Ascending aorta (tissue), 2 donors: ENCODE data around the gene MEGF10. TPM values are rescaled to one million over a fixed set of nuclear protein-coding genes. Genes with fewer than 3 reads are reported as not detected.

Experiments
- DNase-seq, 2 donors: peaks; one replicate each; pipeline ENCODE4 v3.0.0-alpha.2; 2019; ENCODE audit warnings: low spot score in 2 of 2
- H3K27ac ChIP-seq, 2 donors: fragments of 200-600 bp; sonication (generic); one replicate each; pipeline ENCODE4 v1.5.1; 2016 to 2017; ENCODE audit warnings: mild to moderate bottlenecking in 1 of 2
- H3K27me3 ChIP-seq: fragments of 200-600 bp; sonication (generic); one replicate; pipeline ENCODE4 v1.5.1; 2017
- H3K36me3 ChIP-seq, 2 donors: fragments of 200-600 bp; sonication (generic); one replicate each; pipeline ENCODE4 v1.5.1; 2016
- H3K4me1 ChIP-seq, 2 donors: fragments of 200-600 bp; sonication (generic); one replicate each; pipeline ENCODE4 v1.5.1; 2016 to 2017; ENCODE audit warnings: mild to moderate bottlenecking in 1 of 2
- H3K4me3 ChIP-seq, 2 donors: fragments of 200-600 bp; sonication (generic); one replicate each; pipeline ENCODE4 v1.5.1; 2016 to 2017; ENCODE audit warnings: mild to moderate bottlenecking in 1 of 2
- H3K9me3 ChIP-seq, 2 donors: fragments of 200-600 bp; sonication (generic); one replicate each; pipeline ENCODE4 v1.5.1; 2016
- intact Hi-C: fragments of 100-400 bp; cut with DNase I; formaldehyde crosslinking; loops from one replicate; pipeline ENCODE4 v1.15.1; 2023
- total RNA-seq: library from RNA; depleted of rRNA; stranded (reverse); fragments of >200 nt; gene quantifications from one replicate; pipeline ENCODE4 v1.1.0, GENCODE V29; 2016
- TF ChIP-seq, protein P1 (sequence below), 3 experiments: fragments of 200-600 bp in 2 of 3; fragments of 450-650 bp in 1 of 3; sonication (generic) in 2 of 3; IDR thresholded peaks; one replicate each; pipeline ENCODE4 v1.5.1; 2016 to 2019; ENCODE audit warnings: antibody characterized with exemption in 3 of 3, mild to moderate bottlenecking in 1 of 3, moderate library complexity in 1 of 3

The MEGF10 gene
- total RNA-seq, 1 donor from 2014 or later = 0.11 TPM

DNA sequence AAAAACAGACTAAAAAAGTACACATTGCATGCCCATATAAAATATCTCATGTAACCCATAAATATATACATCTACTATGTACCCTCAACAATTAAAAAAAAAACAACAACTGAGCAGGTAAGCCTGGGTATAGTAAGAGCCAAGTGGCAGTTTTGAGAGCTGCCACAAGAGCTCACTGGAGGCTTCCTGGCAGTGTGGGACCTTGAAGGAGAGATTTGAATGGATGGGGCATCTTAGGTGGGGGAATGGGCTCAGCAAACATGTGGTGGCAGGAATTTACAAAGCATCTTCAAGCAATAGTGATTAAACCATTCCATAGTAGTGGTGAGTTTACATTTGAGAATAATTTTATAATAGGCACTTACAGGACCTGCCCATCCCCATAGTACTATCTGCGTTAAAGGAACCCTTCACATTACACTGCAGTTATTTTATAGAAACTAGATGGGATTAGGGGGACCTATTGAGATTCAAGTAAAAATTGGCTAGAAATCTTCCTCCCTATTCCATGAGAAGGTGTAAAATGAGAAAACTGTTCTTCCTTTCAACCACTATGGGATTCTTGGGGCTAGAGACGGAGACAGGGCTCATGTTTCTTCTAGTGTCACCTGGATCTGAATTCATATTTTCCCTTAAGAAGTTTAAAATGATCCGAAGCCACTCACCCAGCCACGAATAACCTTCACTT lies 6.9 kb downstream of the MEGF10 start:
- Histone ChIP-seq H3K36me3 (no peaks in the 10 kb centered on the region), H3K27me3 (no peaks in the 10 kb centered on the region), H3K9me3 (no peaks in the 10 kb centered on the region), H3K27ac (no peak overlapping the region), H3K4me1 (no peaks in the 10 kb centered on the region), H3K4me3 (no peak overlapping the region)
- TF ChIP-seq, protein P1, sequence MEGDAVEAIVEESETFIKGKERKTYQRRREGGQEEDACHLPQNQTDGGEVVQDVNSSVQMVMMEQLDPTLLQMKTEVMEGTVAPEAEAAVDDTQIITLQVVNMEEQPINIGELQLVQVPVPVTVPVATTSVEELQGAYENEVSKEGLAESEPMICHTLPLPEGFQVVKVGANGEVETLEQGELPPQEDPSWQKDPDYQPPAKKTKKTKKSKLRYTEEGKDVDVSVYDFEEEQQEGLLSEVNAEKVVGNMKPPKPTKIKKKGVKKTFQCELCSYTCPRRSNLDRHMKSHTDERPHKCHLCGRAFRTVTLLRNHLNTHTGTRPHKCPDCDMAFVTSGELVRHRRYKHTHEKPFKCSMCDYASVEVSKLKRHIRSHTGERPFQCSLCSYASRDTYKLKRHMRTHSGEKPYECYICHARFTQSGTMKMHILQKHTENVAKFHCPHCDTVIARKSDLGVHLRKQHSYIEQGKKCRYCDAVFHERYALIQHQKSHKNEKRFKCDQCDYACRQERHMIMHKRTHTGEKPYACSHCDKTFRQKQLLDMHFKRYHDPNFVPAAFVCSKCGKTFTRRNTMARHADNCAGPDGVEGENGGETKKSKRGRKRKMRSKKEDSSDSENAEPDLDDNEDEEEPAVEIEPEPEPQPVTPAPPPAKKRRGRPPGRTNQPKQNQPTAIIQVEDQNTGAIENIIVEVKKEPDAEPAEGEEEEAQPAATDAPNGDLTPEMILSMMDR (IDR thresholded peaks at IDR 0.05) = no peak
- no peak for DNase-seq
- intact Hi-C loops = no loop called here

DNA sequence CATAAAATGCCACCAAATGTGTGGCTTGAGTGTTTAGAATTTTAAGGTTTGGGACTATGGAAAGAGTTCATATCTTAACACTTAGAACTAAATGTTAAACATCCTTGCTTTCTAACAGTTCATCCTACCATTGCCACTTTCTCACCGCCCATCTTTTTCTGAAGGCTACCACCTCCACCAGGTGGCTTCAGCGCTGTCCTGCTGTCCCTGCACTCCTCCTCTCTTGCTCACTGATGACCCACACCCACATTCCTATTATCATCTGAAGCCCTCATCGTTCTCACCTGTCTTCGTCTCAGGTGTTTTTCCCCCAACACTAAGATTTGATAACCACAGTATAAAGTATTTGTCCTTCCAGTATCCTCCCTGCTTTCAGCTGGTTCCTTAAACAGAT lies 7.4 kb downstream of the MEGF10 start:
- intact Hi-C loops = no loop called here
- no peak for DNase-seq
- Histone ChIP-seq H3K36me3 (no peaks in the 10 kb centered on the region), H3K27me3 (no peaks in the 10 kb centered on the region), H3K9me3 (no peaks in the 10 kb centered on the region), H3K27ac (no peak overlapping the region), H3K4me3 (no peak overlapping the region), H3K4me1 (no peaks in the 10 kb centered on the region)
- TF ChIP-seq, protein P1 (IDR thresholded peaks at IDR 0.05) = no peak

DNA sequence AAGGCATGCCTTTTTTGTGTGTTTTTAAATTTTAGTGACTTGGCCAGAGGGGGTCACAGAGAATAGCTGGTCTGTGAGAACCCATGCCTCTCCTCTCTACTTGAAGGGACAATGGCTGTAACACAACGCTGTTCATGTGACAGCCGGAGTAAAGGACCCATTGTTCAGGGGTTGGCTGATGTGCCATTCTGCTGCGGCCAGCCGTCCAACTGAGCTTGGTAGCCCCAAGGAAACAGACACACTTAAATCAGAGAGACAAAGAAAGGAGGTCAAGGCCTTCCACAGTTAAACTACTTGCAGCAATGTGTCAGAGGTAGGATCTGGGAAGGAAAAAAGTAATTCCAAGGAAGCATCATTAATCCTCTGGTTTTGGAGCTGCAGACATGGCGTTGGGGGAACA lies 8.1 kb downstream of the MEGF10 start:
- Histone ChIP-seq H3K36me3 (no peaks in the 10 kb centered on the region), H3K9me3 (no peaks in the 10 kb centered on the region), H3K4me1 (no peaks in the 10 kb centered on the region), H3K27me3 (no peaks in the 10 kb centered on the region), H3K4me3 (no peak overlapping the region), H3K27ac (no peak overlapping the region)
- no peak for DNase-seq
- intact Hi-C loops = no loop called here
- TF ChIP-seq, protein P1 (IDR thresholded peaks at IDR 0.05) = no peak

GRCh38 chr5:127299678-127300077 lies 9.1 kb downstream of the MEGF10 start:
- TF ChIP-seq, protein P1 (IDR thresholded peaks at IDR 0.05) = no peak
- Histone ChIP-seq H3K9me3 (no peaks in the 10 kb centered on the region), H3K27ac (no peak overlapping the region), H3K4me1 (no peaks in the 10 kb centered on the region), H3K4me3 (no peak overlapping the region), H3K36me3 (no peaks in the 10 kb centered on the region), H3K27me3 (no peaks in the 10 kb centered on the region)
- DNase-seq = no peak
- intact Hi-C loops = no loop called here

- Histone ChIP-seq H3K9me3 (no peaks in the 10 kb centered on the region), H3K36me3 (no peaks in the 10 kb centered on the region), H3K4me1 (no peaks in the 10 kb centered on the region), H3K27ac (no peak overlapping the region), H3K4me3 (no peak overlapping the region), H3K27me3 (no peaks in the 10 kb centered on the region)
- TF ChIP-seq, protein P1 (IDR thresholded peaks at IDR 0.05) = no peak
- intact Hi-C loops = no loop called here
- DNase-seq = no peak
Measured at GRCh38 chr5:127302509-127302908, 11.9 kb downstream of the MEGF10 start.

DNA sequence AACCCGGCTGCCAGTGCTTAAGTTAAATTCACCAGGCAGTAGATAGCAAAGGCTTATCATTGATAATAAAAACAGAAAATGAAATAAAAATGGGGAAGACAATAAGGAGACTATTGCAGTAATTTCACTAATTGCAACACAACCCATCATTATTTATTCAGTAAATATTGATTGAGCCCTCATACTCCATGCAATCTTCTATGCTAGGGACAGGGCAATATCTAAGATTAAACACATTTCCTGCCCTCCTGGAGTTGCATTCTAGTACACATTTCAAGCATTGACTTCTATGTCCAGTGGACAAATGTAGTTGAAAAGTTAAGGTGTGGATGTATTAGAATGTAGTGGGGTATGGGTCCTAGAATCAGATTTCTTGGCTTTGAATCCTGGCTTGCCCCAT lies 12.8 kb downstream of the MEGF10 start:
- no peak overlapping the region for H3K4me3 ChIP-seq
- no peak for DNase-seq
- TF ChIP-seq, protein P1 (IDR thresholded peaks at IDR 0.05) = no peak
- H3K27me3 ChIP-seq = no peaks in the 10 kb centered on the region
- intact Hi-C loops = no loop called here
- no peak overlapping the region for H3K27ac ChIP-seq
- H3K4me1 ChIP-seq = no peaks in the 10 kb centered on the region
- H3K9me3 ChIP-seq = no peaks in the 10 kb centered on the region
- no peaks in the 10 kb centered on the region for H3K36me3 ChIP-seq
